ENCODE results near the gene DDR1.

DDR1 gene

DNA sequence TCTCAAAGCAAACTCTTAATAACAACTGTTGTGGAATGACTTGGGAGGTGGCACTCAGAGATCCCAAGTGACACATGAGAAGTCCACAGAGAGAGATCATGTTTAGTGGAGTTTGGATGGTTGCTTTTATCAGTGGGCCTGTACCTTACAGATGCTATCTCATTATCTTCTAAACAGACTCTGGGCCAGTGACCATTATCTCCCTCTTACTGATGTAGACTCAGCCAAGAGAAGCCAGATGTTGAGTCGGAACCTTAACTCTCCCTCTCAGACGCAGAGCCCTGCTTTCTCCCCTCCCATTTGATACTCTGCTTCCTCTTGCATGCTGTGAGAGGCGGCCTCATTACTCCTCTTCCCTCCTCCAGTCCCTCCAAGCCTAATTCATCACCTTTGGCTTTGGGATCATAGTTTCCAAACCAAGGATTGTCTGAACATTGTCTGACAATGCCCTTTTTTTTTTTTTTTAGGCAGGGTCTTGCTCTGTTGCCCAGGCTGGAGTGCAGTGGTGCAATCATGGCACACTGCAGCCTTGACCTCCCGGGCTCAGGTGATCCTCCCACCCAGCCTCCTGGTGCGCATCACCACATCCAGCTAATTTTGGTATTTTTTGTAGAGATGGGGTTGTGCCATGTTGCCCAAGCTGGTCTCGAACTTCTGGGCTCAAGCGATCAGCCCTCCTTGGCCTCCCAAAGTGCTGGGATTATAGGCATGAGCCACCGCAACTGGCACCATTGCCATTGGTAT, 4.5 kb upstream of the DDR1 start:
- DNase-seq (ENCODE audit: low read depth) = no peak
- no peak overlapping the region for H3K4me3 ChIP-seq (ENCODE audit: low read length)
- TF ChIP-seq, protein P1, sequence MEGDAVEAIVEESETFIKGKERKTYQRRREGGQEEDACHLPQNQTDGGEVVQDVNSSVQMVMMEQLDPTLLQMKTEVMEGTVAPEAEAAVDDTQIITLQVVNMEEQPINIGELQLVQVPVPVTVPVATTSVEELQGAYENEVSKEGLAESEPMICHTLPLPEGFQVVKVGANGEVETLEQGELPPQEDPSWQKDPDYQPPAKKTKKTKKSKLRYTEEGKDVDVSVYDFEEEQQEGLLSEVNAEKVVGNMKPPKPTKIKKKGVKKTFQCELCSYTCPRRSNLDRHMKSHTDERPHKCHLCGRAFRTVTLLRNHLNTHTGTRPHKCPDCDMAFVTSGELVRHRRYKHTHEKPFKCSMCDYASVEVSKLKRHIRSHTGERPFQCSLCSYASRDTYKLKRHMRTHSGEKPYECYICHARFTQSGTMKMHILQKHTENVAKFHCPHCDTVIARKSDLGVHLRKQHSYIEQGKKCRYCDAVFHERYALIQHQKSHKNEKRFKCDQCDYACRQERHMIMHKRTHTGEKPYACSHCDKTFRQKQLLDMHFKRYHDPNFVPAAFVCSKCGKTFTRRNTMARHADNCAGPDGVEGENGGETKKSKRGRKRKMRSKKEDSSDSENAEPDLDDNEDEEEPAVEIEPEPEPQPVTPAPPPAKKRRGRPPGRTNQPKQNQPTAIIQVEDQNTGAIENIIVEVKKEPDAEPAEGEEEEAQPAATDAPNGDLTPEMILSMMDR (conservative IDR thresholded peaks at IDR 0.05; ENCODE audit: low read length) = no peak

DNA sequence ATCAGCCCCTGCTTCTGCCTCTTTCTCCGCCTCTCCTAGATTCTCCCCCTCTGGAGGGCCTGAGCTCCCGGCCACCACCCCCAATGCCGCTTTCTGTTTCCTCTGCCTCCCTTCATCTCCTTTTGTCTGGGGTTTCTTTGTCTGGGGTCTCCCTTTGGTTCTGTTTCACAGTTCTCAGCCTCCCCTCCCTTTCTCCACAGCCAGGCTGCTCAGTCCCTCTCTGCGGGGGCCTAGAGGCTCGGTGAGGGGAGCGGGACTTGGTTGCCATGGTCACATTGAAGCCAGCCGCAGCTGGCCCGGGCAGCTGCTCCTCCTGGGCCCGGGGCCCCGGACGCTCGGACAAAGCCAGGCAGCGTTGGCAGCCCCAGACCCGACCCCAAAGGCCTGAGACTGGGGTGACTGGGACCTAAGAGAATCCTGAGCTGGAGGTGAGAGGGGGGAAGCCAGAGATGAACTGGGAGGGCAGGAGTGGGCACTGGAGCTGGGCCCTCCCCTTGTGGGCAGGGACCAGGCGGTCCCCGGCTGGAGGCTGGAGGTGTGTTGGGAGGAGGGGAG, 3.5 kb upstream of the DDR1 start:
- no peak overlapping the region for H3K4me3 ChIP-seq (ENCODE audit: low read length)
- TF ChIP-seq, protein P1 (conservative IDR thresholded peaks at IDR 0.05; ENCODE audit: low read length) = no peak
- no peak for DNase-seq (ENCODE audit: low read depth)

DNA sequence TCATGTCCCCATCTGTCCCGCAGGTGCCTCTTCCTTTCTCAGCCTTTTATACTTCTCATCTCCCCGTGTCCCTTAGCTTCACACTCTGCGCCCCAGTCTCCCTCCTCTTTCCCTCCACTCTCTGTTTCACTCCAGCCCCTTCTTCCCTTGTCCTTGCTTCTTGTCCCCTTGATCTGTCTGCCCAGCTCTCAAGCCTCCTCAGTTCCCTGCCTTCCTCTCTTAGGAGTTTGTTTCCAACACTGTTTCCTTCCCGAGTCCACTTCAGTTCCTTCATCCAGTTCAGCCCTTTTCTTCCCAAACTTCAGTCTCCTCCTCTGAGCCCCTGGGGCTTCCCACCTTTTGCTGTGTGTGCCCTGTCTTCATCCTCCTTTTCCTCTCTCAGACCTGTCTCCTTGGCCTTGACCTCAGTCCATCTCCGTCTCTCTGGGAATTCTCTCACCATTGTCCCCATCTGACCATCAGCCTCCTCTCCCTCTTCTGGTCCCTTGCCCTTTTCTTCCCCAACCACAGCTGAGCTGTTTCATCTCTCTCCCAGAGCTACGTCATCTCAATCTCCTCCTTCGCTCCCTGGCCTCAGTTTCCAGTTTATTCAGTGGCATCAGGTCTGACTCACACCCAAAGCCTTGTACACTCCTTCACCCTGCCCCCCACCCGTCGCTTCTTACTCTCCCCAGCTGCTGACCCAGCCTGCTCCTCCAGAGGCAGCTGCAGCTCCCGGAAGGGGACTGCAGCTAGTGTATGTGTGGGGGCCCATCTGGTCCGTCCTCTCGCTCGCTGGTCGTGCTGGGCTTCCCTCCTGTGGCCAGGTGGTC, 2.7 kb upstream of the DDR1 start:
- H3K4me3 ChIP-seq (ENCODE audit: low read length) = no peak overlapping the region
- TF ChIP-seq, protein P1 (conservative IDR thresholded peaks at IDR 0.05; ENCODE audit: low read length) = no peak
- DNase-seq (ENCODE audit: low read depth) = no peak

DNA sequence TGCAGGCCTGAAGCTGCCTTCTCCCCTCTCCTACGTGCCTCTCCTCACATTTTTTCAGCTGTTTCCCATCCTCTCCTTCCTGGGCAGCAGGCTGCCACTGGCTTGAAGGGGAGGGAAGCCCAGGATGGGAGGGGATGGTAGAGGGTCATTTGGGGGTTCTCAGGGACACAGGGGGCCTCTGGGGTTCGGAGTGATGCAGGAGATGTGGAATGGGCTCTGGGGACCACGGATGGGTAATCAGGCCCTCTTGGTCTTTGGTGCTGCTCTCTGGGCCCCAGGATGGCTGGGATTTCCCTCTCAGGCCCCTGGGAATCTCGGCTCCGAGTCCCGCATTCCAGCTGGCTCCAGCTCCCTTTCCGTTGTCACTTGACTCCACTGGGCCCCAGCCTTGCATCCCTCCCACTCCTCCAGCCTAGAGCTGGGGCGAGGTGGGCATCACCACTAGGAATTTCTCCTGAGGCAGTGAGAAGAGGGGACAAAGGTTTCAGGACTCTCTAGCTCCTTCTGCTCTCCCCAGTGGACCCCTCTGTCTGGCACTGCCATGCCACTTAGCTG, 2.0 kb upstream of the DDR1 start:
- H3K4me3 ChIP-seq (ENCODE audit: low read length) = no peak overlapping the region
- TF ChIP-seq, protein P1 (conservative IDR thresholded peaks at IDR 0.05; ENCODE audit: low read length) = no peak
- DNase-seq (ENCODE audit: low read depth) = no peak

DNA sequence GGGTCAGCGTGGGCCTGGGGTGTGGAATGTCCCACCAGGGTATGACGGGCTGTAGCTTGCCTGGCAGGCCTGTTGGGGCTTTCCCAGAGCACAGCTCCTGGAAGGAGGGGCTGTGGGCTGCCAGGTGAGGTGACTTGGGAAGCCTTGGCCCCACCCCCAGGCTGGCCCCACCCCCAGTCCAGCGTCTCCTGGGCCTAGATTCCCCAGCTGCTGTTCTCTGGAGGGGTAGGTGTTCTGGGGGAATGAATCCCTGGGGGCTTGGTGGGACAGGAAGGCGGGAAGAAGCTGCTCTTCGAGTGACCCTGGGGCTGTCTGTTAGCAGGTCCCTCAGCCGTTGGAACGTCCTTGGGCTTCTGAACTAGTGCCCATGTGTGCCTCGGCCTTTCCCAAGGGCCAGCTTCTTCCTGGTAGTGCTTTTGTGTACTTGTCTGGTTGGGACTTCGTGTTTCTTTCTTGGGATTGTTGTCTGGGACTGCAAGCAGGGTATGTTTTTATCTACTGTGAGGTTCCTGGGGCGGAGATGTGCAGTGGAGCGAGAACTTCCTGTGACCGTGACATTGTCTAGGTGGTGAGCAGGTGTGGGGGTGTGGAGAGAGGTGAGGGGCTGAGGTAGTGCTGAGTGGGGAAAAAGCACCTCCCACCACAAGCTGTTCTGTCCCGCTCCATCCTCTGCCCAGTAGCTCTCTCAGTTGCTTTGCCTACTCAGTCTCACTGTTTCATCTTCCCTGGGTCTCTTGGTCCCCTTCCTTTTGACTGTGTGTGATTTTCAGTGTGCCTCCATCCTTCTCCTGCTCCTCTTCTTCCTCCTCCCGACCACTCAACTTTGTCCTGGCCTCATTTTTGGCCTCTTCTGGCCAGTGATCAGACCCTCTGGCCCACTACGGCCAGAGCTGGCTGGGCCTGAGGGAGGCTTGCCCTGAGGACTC, 1.3 kb upstream of the DDR1 start:
- TF ChIP-seq, protein P1 (conservative IDR thresholded peaks at IDR 0.05; ENCODE audit: low read length) = no peak
- no peak overlapping the region for H3K4me3 ChIP-seq (ENCODE audit: low read length)
- DNase-seq (ENCODE audit: low read depth) = no peak
